A673 (cell line): Measurements from ENCODE around the gene ZBTB25. TPM values are rescaled to one million over a fixed set of nuclear protein-coding genes. Genes with fewer than 3 reads are reported as not detected.

Experiments used
- BruUV-seq: library from RNA; stranded (reverse); fragments of 400-500 nt; replicated peaks from 2 replicates; lab custom pipeline; 2021; lab: Mats Ljungman, UMichigan
- CTCF ChIA-PET: fragments of 300-600 bp; sonication (Branson Sonifier 250); formaldehyde crosslinking; loops from one replicate; lab custom pipeline; 2022; ENCODE audit warnings: antibody characterized with exemption; lab: Charles Lee
- POLR2A ChIA-PET: fragments of 300-600 bp; sonication (Branson Sonifier 250); formaldehyde crosslinking; loops from one replicate; lab custom pipeline; 2022; ENCODE audit warnings: antibody characterized with exemption; ENCODE audit not compliant: low non-redundant PET; lab: Charles Lee
- DNase-seq: peaks from one replicate; pipeline ENCODE4 v3.0.0-alpha.2; 2015; ENCODE audit warnings: low spot score
- H3K27ac ChIP-seq: fragments of 200-600 bp; sonication (generic); 2 replicates; pipeline ENCODE4 v1.5.1; 2016; ENCODE audit warnings: mixed run types, low read depth, mild to moderate bottlenecking, mixed read lengths, antibody characterized with exemption, low read length; ENCODE audit not compliant: poor library complexity, severe bottlenecking
- H3K27me3 ChIP-seq: fragments of 200-600 bp; sonication (generic); replicated peaks from 2 replicates; pipeline ENCODE4 v1.6.1; 2017; ENCODE audit warnings: mixed run types, low read depth, mild to moderate bottlenecking, mixed read lengths, antibody characterized with exemption, low read length; ENCODE audit not compliant: insufficient read depth, poor library complexity
- H3K36me3 ChIP-seq: fragments of 200-600 bp; sonication (generic); 2 replicates; pipeline ENCODE4 v1.6.1; 2016; ENCODE audit warnings: mixed run types, mild to moderate bottlenecking, mixed read lengths, antibody characterized with exemption, low read length; ENCODE audit not compliant: insufficient read depth, poor library complexity, severe bottlenecking
- H3K4me1 ChIP-seq: fragments of 200-600 bp; sonication (generic); 2 replicates; pipeline ENCODE4 v1.6.1; 2017; ENCODE audit warnings: mixed run types, mild to moderate bottlenecking, mixed read lengths, antibody characterized with exemption, low read length; ENCODE audit not compliant: insufficient read depth, poor library complexity, severe bottlenecking
- H3K4me3 ChIP-seq: fragments of 200-600 bp; sonication (generic); 2 replicates; pipeline ENCODE4 v1.5.1; 2016; ENCODE audit warnings: low read depth, mixed run types, mild to moderate bottlenecking, mixed read lengths, low read length; ENCODE audit not compliant: poor library complexity, severe bottlenecking
- H3K9me3 ChIP-seq: fragments of 200-600 bp; sonication (generic); 2 replicates; pipeline ENCODE4 v1.6.1; 2016; ENCODE audit warnings: mixed run types, low read depth, mild to moderate bottlenecking, mixed read lengths, antibody characterized with exemption, low read length; ENCODE audit not compliant: poor library complexity, severe bottlenecking
- CTCF ChIP-seq: fragments of 300-800, 200-600 bp; sonication (generic); conservative IDR thresholded peaks from 2 replicates; pipeline ENCODE4 v1.5.1; 2017; ENCODE audit warnings: low read depth, mild to moderate bottlenecking, antibody characterized with exemption, low read length, moderate library complexity, mixed read lengths
- EZH2 ChIP-seq: fragments of 200-600 bp; sonication (generic); IDR thresholded peaks from 2 replicates; pipeline ENCODE4 v1.6.1; 2017; ENCODE audit warnings: borderline replicate concordance, low read depth, mild to moderate bottlenecking, mixed read lengths, antibody characterized with exemption, low read length; ENCODE audit not compliant: poor library complexity, severe bottlenecking
- intact Hi-C: fragments of 100-400 bp; cut with micrococcal nuclease; formaldehyde crosslinking; loops from one replicate; pipeline ENCODE4 v1.10.0; 2022; ENCODE audit not compliant: unreplicated experiment
- total RNA-seq: library from RNA; stranded (reverse); gene quantifications from 2 replicates; pipeline ENCODE4 v1.2.3, GENCODE V29; 2021

ZBTB25 gene
- total RNA-seq, 1 experiment from 2014 or later, result 11.3 TPM

GRCh38 chr14:64500088-64500487, 3.5 kb downstream of the ZBTB25 start:
- Histone ChIP-seq H3K27me3 (no peaks in the 10 kb centered on the region), H3K4me1 (peaks cover 16% of the 10 kb centered on the region), H3K9me3 (no peaks in the 10 kb centered on the region), H3K4me3 (no peak overlapping the region), H3K36me3 (peaks cover 8% of the 10 kb centered on the region), H3K27ac (no peak overlapping the region)
- intact Hi-C loops, result no loop called here
- DNase-seq, result no peak
- no TSS peak for BruUV-seq
- TF ChIP-seq EZH2 (no peak), CTCF (no peak)
- POLR2A ChIA-PET, result no interaction called here
- CTCF ChIA-PET, result no interaction called here

GRCh38 chr14:64496764-64497163, 6.9 kb downstream of the ZBTB25 start:
- DNase-seq, result no peak
- intact Hi-C loops, result no loop called here
- ChIA-PET CTCF (no interaction called here), POLR2A (no interaction called here)
- Histone ChIP-seq H3K9me3 (no peaks in the 10 kb centered on the region), H3K36me3 (peaks cover 8% of the 10 kb centered on the region), H3K4me1 (peaks cover 7% of the 10 kb centered on the region), H3K27ac (no peak overlapping the region), H3K27me3 (no peaks in the 10 kb centered on the region), H3K4me3 (no peak overlapping the region)
- no TSS peak for BruUV-seq
- TF ChIP-seq CTCF (no peak), EZH2 (no peak)

- no peaks in the 10 kb centered on the region for H3K9me3 ChIP-seq
- ChIA-PET CTCF (no interaction called here), POLR2A (interaction anchor here (0.6 kb wide), 1 partner anchor 55 kb away, joined by 3 read pairs; no protein-coding TSS in a partner anchor)
- H3K4me3 ChIP-seq, result no peak overlapping the region
- no peaks in the 10 kb centered on the region for H3K27me3 ChIP-seq
- no TSS peak for BruUV-seq
- H3K27ac ChIP-seq, result no peak overlapping the region
- intact Hi-C loops, result no loop called here
- TF ChIP-seq EZH2, result no peak
- peaks cover 11% of the 10 kb centered on the region for H3K36me3 ChIP-seq
- no peak for DNase-seq
- H3K4me1 ChIP-seq, result no peaks in the 10 kb centered on the region
Observed at GRCh38 chr14:64495252-64495651, 8.4 kb downstream of the ZBTB25 start.

GRCh38 chr14:64493455-64493854, 10.2 kb downstream of the ZBTB25 start:
- no peaks in the 10 kb centered on the region for H3K27me3 ChIP-seq
- H3K4me1 ChIP-seq, result no peaks in the 10 kb centered on the region
- H3K36me3 ChIP-seq, result peaks cover 17% of the 10 kb centered on the region
- no peak overlapping the region for H3K27ac ChIP-seq
- BruUV-seq, result no TSS peak
- CTCF ChIA-PET, result no interaction called here
- no peak overlapping the region for H3K4me3 ChIP-seq
- intact Hi-C loops, result no loop called here
- H3K9me3 ChIP-seq, result no peaks in the 10 kb centered on the region
- TF ChIP-seq CTCF (no peak), EZH2 (no peak)
- DNase-seq, result no peak
- POLR2A ChIA-PET, result no interaction called here
